HEK293 (cell line): ENCODE results near the gene SCN11A.

Experiments used
- FEZF1 ChIP-seq: fragments of 450-650 bp; formaldehyde crosslinking; IDR thresholded peaks from 2 replicates; pipeline ENCODE4 v1.5.1; 2016; ENCODE audit warnings: missing biosample characterization, missing genetic modification characterization
- GLIS1 ChIP-seq: fragments of 450-650 bp; formaldehyde crosslinking; IDR thresholded peaks from 2 replicates; pipeline ENCODE4 v1.5.1; 2016; ENCODE audit warnings: missing biosample characterization, missing genetic modification characterization
- KLF7 ChIP-seq: fragments of 450-650 bp; formaldehyde crosslinking; IDR thresholded peaks from 2 replicates; pipeline ENCODE4 v1.5.1; 2016; ENCODE audit warnings: missing biosample characterization, missing genetic modification characterization, borderline replicate concordance
- OVOL3 ChIP-seq: fragments of 450-650 bp; formaldehyde crosslinking; IDR thresholded peaks from 2 replicates; pipeline ENCODE4 v1.5.1; 2016; ENCODE audit warnings: missing biosample characterization, missing genetic modification characterization
- PRDM10 ChIP-seq: fragments of 450-650 bp; formaldehyde crosslinking; IDR thresholded peaks from 2 replicates; pipeline ENCODE4 v1.5.1; 2016; ENCODE audit warnings: missing biosample characterization, missing genetic modification characterization
- SETDB1 ChIP-seq: IDR thresholded peaks from one replicate; pipeline ENCODE4 v1.6.1; 2017; ENCODE audit warnings: mild to moderate bottlenecking, low read length, moderate library complexity, mixed read lengths; ENCODE audit not compliant: insufficient read length
- SP3 ChIP-seq: fragments of 450-650 bp; formaldehyde crosslinking; IDR thresholded peaks from 2 replicates; pipeline ENCODE4 v1.5.1; 2016; ENCODE audit warnings: missing biosample characterization, missing genetic modification characterization
- ZBTB48 ChIP-seq: fragments of 450-650 bp; formaldehyde crosslinking; IDR thresholded peaks from 2 replicates; pipeline ENCODE4 v1.5.1; 2016; ENCODE audit warnings: missing biosample characterization, missing genetic modification characterization
- ZNF138 ChIP-seq: fragments of 450-650 bp; formaldehyde crosslinking; IDR thresholded peaks from 2 replicates; pipeline ENCODE4 v1.5.1; 2016; ENCODE audit warnings: missing biosample characterization, missing genetic modification characterization, borderline replicate concordance
- ZNF16 ChIP-seq: fragments of 450-650 bp; formaldehyde crosslinking; IDR thresholded peaks from 2 replicates; pipeline ENCODE4 v1.5.1; 2016; ENCODE audit warnings: low read depth, missing biosample characterization, missing genetic modification characterization
- ZNF37A ChIP-seq: fragments of 450-650 bp; IDR thresholded peaks from 2 replicates; pipeline ENCODE4 v1.5.1; 2018; ENCODE audit warnings: missing biosample characterization, missing genetic modification characterization
- ZNF510 ChIP-seq: fragments of 450-650 bp; formaldehyde crosslinking; IDR thresholded peaks from 2 replicates; pipeline ENCODE4 v1.5.1; 2018; ENCODE audit warnings: mild to moderate bottlenecking, missing genetic modification characterization, missing biosample characterization; ENCODE audit not compliant: insufficient replicate concordance
- ZNF560 ChIP-seq: fragments of 450-650 bp; formaldehyde crosslinking; IDR thresholded peaks from 2 replicates; pipeline ENCODE4 v1.5.1; 2017; ENCODE audit warnings: missing biosample characterization, missing genetic modification characterization, borderline replicate concordance
- ZNF580 ChIP-seq: fragments of 450-650 bp; formaldehyde crosslinking; IDR thresholded peaks from 2 replicates; pipeline ENCODE4 v1.5.1; 2016; ENCODE audit warnings: missing biosample characterization, missing genetic modification characterization
- ZNF654 ChIP-seq: fragments of 450-650 bp; formaldehyde crosslinking; IDR thresholded peaks from 2 replicates; pipeline ENCODE4 v1.5.1; 2016; ENCODE audit warnings: low read depth, missing biosample characterization, missing genetic modification characterization
- ZNF664 ChIP-seq: fragments of 450-650 bp; formaldehyde crosslinking; IDR thresholded peaks from 2 replicates; pipeline ENCODE4 v1.5.1; 2016; ENCODE audit warnings: missing biosample characterization, missing genetic modification characterization
- ZNF837 ChIP-seq: fragments of 450-650 bp; formaldehyde crosslinking; IDR thresholded peaks from 2 replicates; pipeline ENCODE4 v1.5.1; 2016; ENCODE audit warnings: missing biosample characterization, missing genetic modification characterization
- ZSCAN23 ChIP-seq: fragments of 450-650 bp; formaldehyde crosslinking; IDR thresholded peaks from 2 replicates; pipeline ENCODE4 v1.5.1; 2016; ENCODE audit warnings: missing biosample characterization, missing genetic modification characterization
- TF ChIP-seq, protein P1 (sequence below): fragments of 450-650 bp; formaldehyde crosslinking; IDR thresholded peaks from 2 replicates; pipeline ENCODE4 v1.5.1; 2016; ENCODE audit warnings: missing biosample characterization, missing genetic modification characterization
- TF ChIP-seq, protein P2 (sequence below): fragments of 450-650 bp; formaldehyde crosslinking; IDR thresholded peaks from 2 replicates; pipeline ENCODE4 v1.5.1; 2017; ENCODE audit warnings: missing biosample characterization, missing genetic modification characterization
- TF ChIP-seq, protein P3 (sequence below): fragments of 450-650 bp; formaldehyde crosslinking; IDR thresholded peaks from 2 replicates; pipeline ENCODE4 v1.5.1; 2016; ENCODE audit warnings: missing biosample characterization, missing genetic modification characterization, borderline replicate concordance

SCN11A gene

GRCh38 chr3:39051649-39052561 is at the start of gene SCN11A, which contains the start of gene WDR48 (continued):
- TF ChIP-seq SP3 (tag by site-specific recombination) (peak; percentile 72), SETDB1 (no peak), ZNF560 (tag by site-specific recombination) (no peak), OVOL3 (tag by site-specific recombination) (no peak), ZNF16 (tag by site-specific recombination) (no peak), ZNF654 (tag by site-specific recombination) (no peak), KLF7 (tag by site-specific recombination) (peak; percentile 42; the same call in 1 of the 2 replicates), ZNF37A (tag by site-specific recombination) (no peak), ZNF580 (no peak), ZNF664 (tag by site-specific recombination) (no peak), ZNF510 (no peak), ZNF837 (tag by site-specific recombination) (no peak), PRDM10 (tag by site-specific recombination) (no peak), ZBTB48 (tag by site-specific recombination) (peak; percentile 52; the same call in 1 of the 2 replicates), FEZF1 (no peak), GLIS1 (tag by site-specific recombination) (peak; percentile 77; the same call in 1 of the 2 replicates), ZNF138 (no peak), ZSCAN23 (no peak)
- TF ChIP-seq, protein P1, sequence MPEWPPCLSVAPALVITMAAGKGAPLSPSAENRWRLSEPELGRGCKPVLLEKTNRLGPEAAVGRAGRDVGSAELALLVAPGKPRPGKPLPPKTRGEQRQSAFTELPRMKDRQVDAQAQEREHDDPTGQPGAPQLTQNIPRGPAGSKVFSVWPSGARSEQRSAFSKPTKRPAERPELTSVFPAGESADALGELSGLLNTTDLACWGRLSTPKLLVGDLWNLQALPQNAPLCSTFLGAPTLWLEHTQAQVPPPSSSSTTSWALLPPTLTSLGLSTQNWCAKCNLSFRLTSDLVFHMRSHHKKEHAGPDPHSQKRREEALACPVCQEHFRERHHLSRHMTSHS (tag by site-specific recombination), result no peak
- TF ChIP-seq, protein P2, sequence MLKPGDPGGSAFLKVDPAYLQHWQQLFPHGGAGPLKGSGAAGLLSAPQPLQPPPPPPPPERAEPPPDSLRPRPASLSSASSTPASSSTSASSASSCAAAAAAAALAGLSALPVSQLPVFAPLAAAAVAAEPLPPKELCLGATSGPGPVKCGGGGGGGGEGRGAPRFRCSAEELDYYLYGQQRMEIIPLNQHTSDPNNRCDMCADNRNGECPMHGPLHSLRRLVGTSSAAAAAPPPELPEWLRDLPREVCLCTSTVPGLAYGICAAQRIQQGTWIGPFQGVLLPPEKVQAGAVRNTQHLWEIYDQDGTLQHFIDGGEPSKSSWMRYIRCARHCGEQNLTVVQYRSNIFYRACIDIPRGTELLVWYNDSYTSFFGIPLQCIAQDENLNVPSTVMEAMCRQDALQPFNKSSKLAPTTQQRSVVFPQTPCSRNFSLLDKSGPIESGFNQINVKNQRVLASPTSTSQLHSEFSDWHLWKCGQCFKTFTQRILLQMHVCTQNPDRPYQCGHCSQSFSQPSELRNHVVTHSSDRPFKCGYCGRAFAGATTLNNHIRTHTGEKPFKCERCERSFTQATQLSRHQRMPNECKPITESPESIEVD (tag by site-specific recombination), result no peak
- TF ChIP-seq, protein P3, sequence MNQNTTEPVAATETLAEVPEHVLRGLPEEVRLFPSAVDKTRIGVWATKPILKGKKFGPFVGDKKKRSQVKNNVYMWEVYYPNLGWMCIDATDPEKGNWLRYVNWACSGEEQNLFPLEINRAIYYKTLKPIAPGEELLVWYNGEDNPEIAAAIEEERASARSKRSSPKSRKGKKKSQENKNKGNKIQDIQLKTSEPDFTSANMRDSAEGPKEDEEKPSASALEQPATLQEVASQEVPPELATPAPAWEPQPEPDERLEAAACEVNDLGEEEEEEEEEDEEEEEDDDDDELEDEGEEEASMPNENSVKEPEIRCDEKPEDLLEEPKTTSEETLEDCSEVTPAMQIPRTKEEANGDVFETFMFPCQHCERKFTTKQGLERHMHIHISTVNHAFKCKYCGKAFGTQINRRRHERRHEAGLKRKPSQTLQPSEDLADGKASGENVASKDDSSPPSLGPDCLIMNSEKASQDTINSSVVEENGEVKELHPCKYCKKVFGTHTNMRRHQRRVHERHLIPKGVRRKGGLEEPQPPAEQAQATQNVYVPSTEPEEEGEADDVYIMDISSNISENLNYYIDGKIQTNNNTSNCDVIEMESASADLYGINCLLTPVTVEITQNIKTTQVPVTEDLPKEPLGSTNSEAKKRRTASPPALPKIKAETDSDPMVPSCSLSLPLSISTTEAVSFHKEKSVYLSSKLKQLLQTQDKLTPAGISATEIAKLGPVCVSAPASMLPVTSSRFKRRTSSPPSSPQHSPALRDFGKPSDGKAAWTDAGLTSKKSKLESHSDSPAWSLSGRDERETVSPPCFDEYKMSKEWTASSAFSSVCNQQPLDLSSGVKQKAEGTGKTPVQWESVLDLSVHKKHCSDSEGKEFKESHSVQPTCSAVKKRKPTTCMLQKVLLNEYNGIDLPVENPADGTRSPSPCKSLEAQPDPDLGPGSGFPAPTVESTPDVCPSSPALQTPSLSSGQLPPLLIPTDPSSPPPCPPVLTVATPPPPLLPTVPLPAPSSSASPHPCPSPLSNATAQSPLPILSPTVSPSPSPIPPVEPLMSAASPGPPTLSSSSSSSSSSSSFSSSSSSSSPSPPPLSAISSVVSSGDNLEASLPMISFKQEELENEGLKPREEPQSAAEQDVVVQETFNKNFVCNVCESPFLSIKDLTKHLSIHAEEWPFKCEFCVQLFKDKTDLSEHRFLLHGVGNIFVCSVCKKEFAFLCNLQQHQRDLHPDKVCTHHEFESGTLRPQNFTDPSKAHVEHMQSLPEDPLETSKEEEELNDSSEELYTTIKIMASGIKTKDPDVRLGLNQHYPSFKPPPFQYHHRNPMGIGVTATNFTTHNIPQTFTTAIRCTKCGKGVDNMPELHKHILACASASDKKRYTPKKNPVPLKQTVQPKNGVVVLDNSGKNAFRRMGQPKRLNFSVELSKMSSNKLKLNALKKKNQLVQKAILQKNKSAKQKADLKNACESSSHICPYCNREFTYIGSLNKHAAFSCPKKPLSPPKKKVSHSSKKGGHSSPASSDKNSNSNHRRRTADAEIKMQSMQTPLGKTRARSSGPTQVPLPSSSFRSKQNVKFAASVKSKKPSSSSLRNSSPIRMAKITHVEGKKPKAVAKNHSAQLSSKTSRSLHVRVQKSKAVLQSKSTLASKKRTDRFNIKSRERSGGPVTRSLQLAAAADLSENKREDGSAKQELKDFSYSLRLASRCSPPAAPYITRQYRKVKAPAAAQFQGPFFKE, result no peak
